NT2/D1 (cell line): ENCODE data around the gene VPS35.

Experiments used
- DNase-seq: peaks from one replicate; pipeline ENCODE4 v3.0.0-alpha.2; 2011; ENCODE audit warnings: low read depth, low spot score
- H3K27me3 ChIP-seq: 2 replicates; pipeline ENCODE4 v1.6.0; 2011; ENCODE audit warnings: mild to moderate bottlenecking; ENCODE audit not compliant: insufficient read length, insufficient read depth
- H3K36me3 ChIP-seq: 2 replicates; pipeline ENCODE4 v1.6.1; 2011; ENCODE audit warnings: mild to moderate bottlenecking, low read length, mixed read lengths; ENCODE audit not compliant: insufficient read depth, insufficient read length
- H3K4me1 ChIP-seq: 2 replicates; pipeline ENCODE4 v1.5.1; 2011; ENCODE audit not compliant: insufficient read depth, insufficient read length
- H3K4me3 ChIP-seq: 2 replicates; pipeline ENCODE4 v1.5.1; 2011; ENCODE audit warnings: low read depth; ENCODE audit not compliant: insufficient read length
- H3K9ac ChIP-seq: 2 replicates; pipeline ENCODE4 v1.6.0; 2011; ENCODE audit warnings: low read depth; ENCODE audit not compliant: insufficient read length
- H3K9me3 ChIP-seq: 2 replicates; pipeline ENCODE4 v1.5.1; 2011; ENCODE audit warnings: mild to moderate bottlenecking, low read length; ENCODE audit not compliant: insufficient read depth
- SUZ12 ChIP-seq: IDR thresholded peaks from 2 replicates; pipeline ENCODE4 v1.6.1; 2011; ENCODE audit not compliant: insufficient read length, insufficient read depth; ENCODE audit errors: extremely low read depth
- YY1 ChIP-seq: IDR thresholded peaks from 2 replicates; pipeline ENCODE4 v1.6.1; 2011; ENCODE audit not compliant: insufficient read length, insufficient read depth
- ZNF274 ChIP-seq: IDR thresholded peaks from 2 replicates; pipeline ENCODE4 v1.6.1; 2011; ENCODE audit warnings: mild to moderate bottlenecking, low read depth, low read length

VPS35 gene

GRCh38 chr16:46688654-46689364 lies at the start of gene VPS35:
VPS35 (minus strand) TSS chr16:46689178; CDS start chr16:46689133, 45 bp downstream.
- no peak for TF ChIP-seq ZNF274
- no peak for TF ChIP-seq SUZ12
- no peak for TF ChIP-seq YY1

GRCh38 chr16:46737621-46738214 lies 48.7 kb upstream of the VPS35 start:
- Histone ChIP-seq H3K9me3 (no peaks in the 10 kb centered on the region), H3K36me3 (no peaks in the 10 kb centered on the region), H3K4me3 (no peak overlapping the region), H3K27me3 (peaks cover 4% of the 10 kb centered on the region), H3K4me1 (peaks cover 11% of the 10 kb centered on the region), H3K9ac (no peak overlapping the region)
- TF ChIP-seq ZNF274 (no peak), YY1 (no peak), SUZ12 (no peak)
- DNase-seq, result no peak

More at GRCh38 chr16:46688654-46689364, at the start of gene VPS35:
- Histone ChIP-seq H3K36me3 (peaks cover 37% of the 10 kb centered on the region), H3K9me3 (no peaks in the 10 kb centered on the region), H3K4me1 (no peaks in the 10 kb centered on the region), H3K27me3 (no peaks in the 10 kb centered on the region), H3K4me3 (peak within 1 kb of the TSS; percentile 95), H3K9ac (peak within 1 kb of the TSS; percentile 97)
- peak; percentile 98 for DNase-seq

GRCh38 chr16:46736695-46737094 lies 47.7 kb upstream of the VPS35 start:
- no peaks in the 10 kb centered on the region for H3K9me3 ChIP-seq
- H3K4me3 ChIP-seq, result no peak overlapping the region
- no peak for TF ChIP-seq ZNF274
- no peak for TF ChIP-seq SUZ12
- TF ChIP-seq YY1, result no peak
- H3K27me3 ChIP-seq, result peaks cover 4% of the 10 kb centered on the region
- H3K4me1 ChIP-seq, result peaks cover 7% of the 10 kb centered on the region
- DNase-seq, result no peak
- no peaks in the 10 kb centered on the region for H3K36me3 ChIP-seq
- no peak overlapping the region for H3K9ac ChIP-seq

- Histone ChIP-seq H3K27me3 (peaks cover 4% of the 10 kb centered on the region), H3K9ac (no peak overlapping the region), H3K36me3 (no peaks in the 10 kb centered on the region), H3K4me1 (peaks cover 7% of the 10 kb centered on the region), H3K4me3 (no peak overlapping the region), H3K9me3 (no peaks in the 10 kb centered on the region)
- TF ChIP-seq YY1, result no peak
- TF ChIP-seq ZNF274, result no peak
- no peak for TF ChIP-seq SUZ12
- DNase-seq, result no peak
These were observed 44.4 kb upstream of the VPS35 start for GRCh38 chr16:46733319-46733830.

- Histone ChIP-seq H3K27me3 (peaks cover 4% of the 10 kb centered on the region), H3K36me3 (no peaks in the 10 kb centered on the region), H3K4me3 (no peak overlapping the region), H3K9me3 (no peaks in the 10 kb centered on the region), H3K4me1 (peaks cover 3% of the 10 kb centered on the region), H3K9ac (no peak overlapping the region)
- no peak for DNase-seq
- TF ChIP-seq ZNF274 (no peak), SUZ12 (no peak), YY1 (no peak)
These were observed 43.6 kb upstream of the VPS35 start for GRCh38 chr16:46732561-46732960.

- no peak for DNase-seq
- Histone ChIP-seq H3K4me1 (no peaks in the 10 kb centered on the region), H3K36me3 (no peaks in the 10 kb centered on the region), H3K4me3 (no peak overlapping the region), H3K27me3 (peaks cover 4% of the 10 kb centered on the region), H3K9ac (no peak overlapping the region), H3K9me3 (no peaks in the 10 kb centered on the region)
- TF ChIP-seq YY1 (no peak), ZNF274 (no peak), SUZ12 (no peak)
These were observed 42.9 kb upstream of the VPS35 start for GRCh38 chr16:46731691-46732555.
